Cortex of kidney (tissue), 1 donor: ENCODE results near the gene DCAF6.

ENCODE experiments used
- DNase-seq: peaks from one replicate; lab custom pipeline; 2025; lab: John Stamatoyannopoulos, UW

DCAF6 gene

GRCh38 chr1:167957710-167958109 lies 21.2 kb downstream of the DCAF6 start:
- no peak for DNase-seq

GRCh38 chr1:167964646-167965045 lies 28.2 kb downstream of the DCAF6 start:
- no peak for DNase-seq

GRCh38 chr1:167966050-167966449 lies 29.6 kb downstream of the DCAF6 start:
- DNase-seq = no peak

- DNase-seq = no peak
Observed at GRCh38 chr1:167968569-167968968, 32.1 kb downstream of the DCAF6 start.

GRCh38 chr1:167973832-167974231 lies 37.3 kb downstream of the DCAF6 start:
- DNase-seq = no peak

- DNase-seq = no peak
Observed at GRCh38 chr1:167974698-167975097, 38.2 kb downstream of the DCAF6 start.

- DNase-seq = no peak
Observed at GRCh38 chr1:167977245-167977644, 40.8 kb downstream of the DCAF6 start.

- DNase-seq = no peak
Observed at GRCh38 chr1:167981933-167982332, 45.5 kb downstream of the DCAF6 start.

GRCh38 chr1:167983797-167984420 lies 47.4 kb downstream of the DCAF6 start:
- no peak for DNase-seq

GRCh38 chr1:167984886-167985489 lies 48.5 kb downstream of the DCAF6 start:
- no peak for DNase-seq

GRCh38 chr1:167987174-167987573 lies 50.7 kb downstream of the DCAF6 start:
- DNase-seq = no peak

- no peak for DNase-seq
Observed at GRCh38 chr1:167991546-167991945, 55.1 kb downstream of the DCAF6 start.

GRCh38 chr1:167993720-167994119 lies 57.2 kb downstream of the DCAF6 start:
- no peak for DNase-seq

- DNase-seq = no peak
Observed at GRCh38 chr1:167994560-167994959, 58.1 kb downstream of the DCAF6 start.

GRCh38 chr1:167995038-167995437 lies 58.6 kb downstream of the DCAF6 start:
- no peak for DNase-seq

GRCh38 chr1:167996266-167996665 lies 59.8 kb downstream of the DCAF6 start:
- DNase-seq = no peak

- DNase-seq = no peak
Observed at GRCh38 chr1:167997037-167997575, 60.6 kb downstream of the DCAF6 start.

GRCh38 chr1:167999877-168000276 lies 63.4 kb downstream of the DCAF6 start:
- no peak for DNase-seq

- DNase-seq = no peak
Observed at GRCh38 chr1:168000656-168001055, 64.2 kb downstream of the DCAF6 start.

GRCh38 chr1:168001213-168001612 lies 64.7 kb downstream of the DCAF6 start:
- DNase-seq = no peak

- DNase-seq = no peak
Observed at GRCh38 chr1:168004531-168004930, 68.0 kb downstream of the DCAF6 start.

GRCh38 chr1:168005529-168005928 lies 69.0 kb downstream of the DCAF6 start:
- no peak for DNase-seq

GRCh38 chr1:168007691-168008090 lies 71.2 kb downstream of the DCAF6 start:
- DNase-seq = no peak

GRCh38 chr1:168008595-168008994 lies 72.1 kb downstream of the DCAF6 start:
- DNase-seq = no peak
